GM23338 (cell line): ENCODE data around the gene CBX2. TPM values are rescaled to one million over a fixed set of nuclear protein-coding genes. Genes with fewer than 3 reads are reported as not detected.
A peak's percentile ranks its signal among the peaks of the same experiment; 100 is the strongest.

Experiments
- ATAC-seq: fragments of 200-7000 bp; cut with Tn5 transposase; 3 replicates; pipeline ENCODE4 v1.9.1; 2020
- DNase-seq: peaks from one replicate; pipeline ENCODE4 v3.0.0-alpha.2; 2015; ENCODE audit warnings: low spot score
- H2AFZ ChIP-seq: fragments of 200-600 bp; sonication (generic); 2 replicates; pipeline ENCODE4 v1.8.0; 2016; ENCODE audit warnings: antibody characterized with exemption, mild to moderate bottlenecking, moderate library complexity
- H3F3A ChIP-seq: fragments of 200-600 bp; sonication (generic); replicated peaks from 2 replicates; pipeline ENCODE4 v1.8.0; 2017; ENCODE audit warnings: antibody characterized with exemption, mixed run types, low read depth
- H3K27ac ChIP-seq: fragments of 200-600 bp; sonication (generic); 2 replicates; pipeline ENCODE4 v1.6.1; 2016; ENCODE audit warnings: low read depth
- H3K27me3 ChIP-seq: fragments of 200-600 bp; sonication (generic); 2 replicates; pipeline ENCODE4 v1.8.0; 2016; ENCODE audit warnings: mild to moderate bottlenecking, mixed run types, moderate library complexity; ENCODE audit not compliant: insufficient read depth
- H3K36me3 ChIP-seq: fragments of 200-600 bp; sonication (generic); 2 replicates; pipeline ENCODE4 v1.8.0; 2016; ENCODE audit warnings: mild to moderate bottlenecking; ENCODE audit not compliant: insufficient read depth
- H3K4me1 ChIP-seq: fragments of 200-600 bp; sonication (generic); 2 replicates; pipeline ENCODE4 v1.8.0; 2016; ENCODE audit warnings: mild to moderate bottlenecking, moderate library complexity; ENCODE audit not compliant: insufficient read depth
- H3K4me2 ChIP-seq: fragments of 200-600 bp; sonication (generic); 2 replicates; pipeline ENCODE4 v1.7.1; 2017; ENCODE audit warnings: mixed run types
- H3K4me3 ChIP-seq: fragments of 200-600 bp; sonication (generic); 2 replicates; pipeline ENCODE4 v1.6.1; 2016; ENCODE audit warnings: mixed run types
- H3K79me2 ChIP-seq: fragments of 200-600 bp; sonication (generic); replicated peaks from 2 replicates; pipeline ENCODE4 v1.8.0; 2017; ENCODE audit warnings: mild to moderate bottlenecking; ENCODE audit not compliant: insufficient read depth
- H3K9me2 ChIP-seq: fragments of 200-600 bp; sonication (generic); 2 replicates; pipeline ENCODE4 v1.8.0; 2017; ENCODE audit not compliant: insufficient read depth
- H4K20me1 ChIP-seq: fragments of 200-600 bp; sonication (generic); replicated peaks from 2 replicates; pipeline ENCODE4 v1.8.0; 2017; ENCODE audit warnings: mild to moderate bottlenecking; ENCODE audit not compliant: insufficient read depth
- H3K27ac Mint-ChIP-seq: 2 replicates; pipeline ENCODE4 v1.8.0; 2020; ENCODE audit warnings: inconsistent platforms, mild to moderate bottlenecking, moderate library complexity, mixed read lengths
- H3K27me3 Mint-ChIP-seq: 3 replicates; pipeline ENCODE4 v1.8.0; 2022; ENCODE audit warnings: low read depth, mild to moderate bottlenecking, moderate library complexity, mixed read lengths, inconsistent platforms; ENCODE audit not compliant: insufficient read depth, poor library complexity
- H3K36me3 Mint-ChIP-seq: 3 replicates; pipeline ENCODE4 v1.8.0; 2021; ENCODE audit warnings: low read depth, mild to moderate bottlenecking, inconsistent platforms, moderate library complexity, mixed read lengths
- H3K4me1 Mint-ChIP-seq: 3 replicates; pipeline ENCODE4 v1.8.0; 2020; ENCODE audit warnings: mild to moderate bottlenecking, inconsistent platforms, mixed read lengths
- H3K4me3 Mint-ChIP-seq: 3 replicates; pipeline ENCODE4 v1.8.0; 2021; ENCODE audit warnings: moderate library complexity, mild to moderate bottlenecking, inconsistent platforms, mixed read lengths
- H3K9me3 Mint-ChIP-seq: 3 replicates; pipeline ENCODE4 v1.8.0; 2020; ENCODE audit warnings: moderate library complexity, mild to moderate bottlenecking, inconsistent platforms, mixed read lengths
- CREB1 ChIP-seq: fragments of 250-450 bp; sonication (Bioruptor Pico); IDR thresholded peaks from 2 replicates; pipeline ENCODE4 v1.5.0; 2020; ENCODE audit warnings: low read depth, mild to moderate bottlenecking, moderate library complexity
- EZH2 ChIP-seq: fragments of 200-600 bp; sonication (generic); IDR thresholded peaks from one replicate; pipeline ENCODE4 v1.8.0; 2017; ENCODE audit warnings: antibody characterized with exemption, mild to moderate bottlenecking, low read depth; ENCODE audit not compliant: unreplicated experiment
- EZH2phosphoT487 ChIP-seq: fragments of 200-600 bp; sonication (generic); IDR thresholded peaks from one replicate; pipeline ENCODE4 v1.8.1; 2018; ENCODE audit warnings: antibody characterized with exemption; ENCODE audit not compliant: unreplicated experiment
- JUNB ChIP-seq: IDR thresholded peaks from one replicate; pipeline ENCODE4 v1.6.1; 2016; ENCODE audit warnings: antibody characterized with exemption; ENCODE audit not compliant: unreplicated experiment
- NANOG ChIP-seq: IDR thresholded peaks from 2 replicates; pipeline ENCODE4 v1.6.1; 2016; ENCODE audit warnings: antibody characterized with exemption, borderline replicate concordance
- POLR2AphosphoS5 ChIP-seq: IDR thresholded peaks from 2 replicates; pipeline ENCODE4 v1.6.1; 2016; ENCODE audit warnings: antibody characterized with exemption, low read depth
- REST ChIP-seq: IDR thresholded peaks from one replicate; pipeline ENCODE4 v1.6.1; 2018; ENCODE audit warnings: antibody characterized with exemption; ENCODE audit not compliant: unreplicated experiment
- STAT1 ChIP-seq: IDR thresholded peaks from one replicate; pipeline ENCODE4 v1.6.1; 2016; ENCODE audit warnings: antibody characterized with exemption; ENCODE audit not compliant: unreplicated experiment
- ZNF114 ChIP-seq: fragments of 250-450 bp; sonication (Bioruptor Pico); IDR thresholded peaks from 2 replicates; pipeline ENCODE4 v1.5.0; 2020; ENCODE audit warnings: mild to moderate bottlenecking, moderate library complexity
- ZNF331 ChIP-seq: fragments of 250-450 bp; sonication (Bioruptor Pico); IDR thresholded peaks from 2 replicates; pipeline ENCODE4 v1.5.0; 2020; ENCODE audit warnings: low read depth, mild to moderate bottlenecking, moderate library complexity
- polyA plus RNA-seq: library from polyadenylated mRNA; unstranded; fragments of >200 nt; fragmentation: Nextera tagmentation; extraction: Ambion mirVana; gene quantifications from 2 replicates; pipeline ENCODE4 v1.2.1, GENCODE V29; 2016
- total RNA-seq: library from RNA; depleted of rRNA; stranded (reverse); fragments of >200 nt; shearing (Covaris generic); gene quantifications from 2 replicates; pipeline ENCODE4 v1.2.3, GENCODE V29; 2014
- TF ChIP-seq, protein P1 (sequence below): fragments of 250-450 bp; sonication (Bioruptor Pico); IDR thresholded peaks from 2 replicates; pipeline ENCODE4 v1.5.0; 2020; ENCODE audit warnings: mild to moderate bottlenecking, moderate library complexity
- TF ChIP-seq, protein P2 (sequence below), 2 experiments: fragments of 200-600 bp in 1 of 2; sonication (generic) in 1 of 2; conservative IDR thresholded peaks; 2 replicates each; pipeline versions ENCODE4 v1.5.1 to v1.6.1; 2016 to 2017; ENCODE audit warnings: antibody characterized with exemption in 2 of 2, low read depth in 2 of 2, mild to moderate bottlenecking in 2 of 2, moderate library complexity in 1 of 2

Gene CBX2
- total and polyA plus RNA-seq, 2 experiments from 2014 or later = 26.6 to 114 TPM

GRCh38 chr17:79809530-79810129 lies 31.7 kb downstream of the CBX2 start:
- H3K27ac ChIP-seq = no peak overlapping the region
- no peaks in the 10 kb centered on the region for H3K36me3 Mint-ChIP-seq
- H3K4me1 Mint-ChIP-seq = peaks cover 51% of the 10 kb centered on the region
- H3K27me3 ChIP-seq = peaks cover 94% of the 10 kb centered on the region
- no peaks in the 10 kb centered on the region for H3K79me2 ChIP-seq
- H2AFZ ChIP-seq = no peak overlapping the region
- TF ChIP-seq ZNF331 (CRISPR knock-in tag) = no peak
- no peak for TF ChIP-seq STAT1
- TF ChIP-seq, protein P1, sequence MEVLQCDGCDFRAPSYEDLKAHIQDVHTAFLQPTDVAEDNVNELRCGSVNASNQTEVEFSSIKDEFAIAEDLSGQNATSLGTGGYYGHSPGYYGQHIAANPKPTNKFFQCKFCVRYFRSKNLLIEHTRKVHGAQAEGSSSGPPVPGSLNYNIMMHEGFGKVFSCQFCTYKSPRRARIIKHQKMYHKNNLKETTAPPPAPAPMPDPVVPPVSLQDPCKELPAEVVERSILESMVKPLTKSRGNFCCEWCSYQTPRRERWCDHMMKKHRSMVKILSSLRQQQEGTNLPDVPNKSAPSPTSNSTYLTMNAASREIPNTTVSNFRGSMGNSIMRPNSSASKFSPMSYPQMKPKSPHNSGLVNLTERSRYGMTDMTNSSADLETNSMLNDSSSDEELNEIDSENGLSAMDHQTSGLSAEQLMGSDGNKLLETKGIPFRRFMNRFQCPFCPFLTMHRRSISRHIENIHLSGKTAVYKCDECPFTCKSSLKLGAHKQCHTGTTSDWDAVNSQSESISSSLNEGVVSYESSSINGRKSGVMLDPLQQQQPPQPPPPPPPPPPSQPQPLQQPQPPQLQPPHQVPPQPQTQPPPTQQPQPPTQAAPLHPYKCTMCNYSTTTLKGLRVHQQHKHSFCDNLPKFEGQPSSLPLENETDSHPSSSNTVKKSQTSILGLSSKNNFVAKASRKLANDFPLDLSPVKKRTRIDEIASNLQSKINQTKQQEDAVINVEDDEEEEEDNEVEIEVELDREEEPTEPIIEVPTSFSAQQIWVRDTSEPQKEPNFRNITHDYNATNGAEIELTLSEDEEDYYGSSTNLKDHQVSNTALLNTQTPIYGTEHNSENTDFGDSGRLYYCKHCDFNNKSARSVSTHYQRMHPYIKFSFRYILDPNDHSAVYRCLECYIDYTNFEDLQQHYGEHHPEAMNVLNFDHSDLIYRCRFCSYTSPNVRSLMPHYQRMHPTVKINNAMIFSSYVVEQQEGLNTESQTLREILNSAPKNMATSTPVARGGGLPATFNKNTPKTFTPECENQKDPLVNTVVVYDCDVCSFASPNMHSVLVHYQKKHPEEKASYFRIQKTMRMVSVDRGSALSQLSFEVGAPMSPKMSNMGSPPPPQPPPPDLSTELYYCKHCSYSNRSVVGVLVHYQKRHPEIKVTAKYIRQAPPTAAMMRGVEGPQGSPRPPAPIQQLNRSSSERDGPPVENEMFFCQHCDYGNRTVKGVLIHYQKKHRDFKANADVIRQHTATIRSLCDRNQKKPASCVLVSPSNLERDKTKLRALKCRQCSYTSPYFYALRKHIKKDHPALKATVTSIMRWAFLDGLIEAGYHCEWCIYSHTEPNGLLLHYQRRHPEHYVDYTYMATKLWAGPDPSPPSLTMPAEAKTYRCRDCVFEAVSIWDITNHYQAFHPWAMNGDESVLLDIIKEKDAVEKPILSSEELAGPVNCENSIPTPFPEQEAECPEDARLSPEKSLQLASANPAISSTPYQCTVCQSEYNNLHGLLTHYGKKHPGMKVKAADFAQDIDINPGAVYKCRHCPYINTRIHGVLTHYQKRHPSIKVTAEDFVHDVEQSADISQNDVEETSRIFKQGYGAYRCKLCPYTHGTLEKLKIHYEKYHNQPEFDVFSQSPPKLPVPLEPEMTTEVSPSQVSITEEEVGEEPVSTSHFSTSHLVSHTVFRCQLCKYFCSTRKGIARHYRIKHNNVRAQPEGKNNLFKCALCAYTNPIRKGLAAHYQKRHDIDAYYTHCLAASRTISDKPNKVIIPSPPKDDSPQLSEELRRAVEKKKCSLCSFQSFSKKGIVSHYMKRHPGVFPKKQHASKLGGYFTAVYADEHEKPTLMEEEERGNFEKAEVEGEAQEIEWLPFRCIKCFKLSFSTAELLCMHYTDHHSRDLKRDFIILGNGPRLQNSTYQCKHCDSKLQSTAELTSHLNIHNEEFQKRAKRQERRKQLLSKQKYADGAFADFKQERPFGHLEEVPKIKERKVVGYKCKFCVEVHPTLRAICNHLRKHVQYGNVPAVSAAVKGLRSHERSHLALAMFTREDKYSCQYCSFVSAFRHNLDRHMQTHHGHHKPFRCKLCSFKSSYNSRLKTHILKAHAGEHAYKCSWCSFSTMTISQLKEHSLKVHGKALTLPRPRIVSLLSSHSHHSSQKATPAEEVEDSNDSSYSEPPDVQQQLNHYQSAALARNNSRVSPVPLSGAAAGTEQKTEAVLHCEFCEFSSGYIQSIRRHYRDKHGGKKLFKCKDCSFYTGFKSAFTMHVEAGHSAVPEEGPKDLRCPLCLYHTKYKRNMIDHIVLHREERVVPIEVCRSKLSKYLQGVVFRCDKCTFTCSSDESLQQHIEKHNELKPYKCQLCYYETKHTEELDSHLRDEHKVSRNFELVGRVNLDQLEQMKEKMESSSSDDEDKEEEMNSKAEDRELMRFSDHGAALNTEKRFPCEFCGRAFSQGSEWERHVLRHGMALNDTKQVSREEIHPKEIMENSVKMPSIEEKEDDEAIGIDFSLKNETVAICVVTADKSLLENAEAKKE (CRISPR knock-in tag) = no peak
- no peak for TF ChIP-seq CREB1 (CRISPR knock-in tag)
- TF ChIP-seq ZNF114 (CRISPR knock-in tag) = no peak
- no peak for TF ChIP-seq EZH2phosphoT487
- TF ChIP-seq NANOG = no peak
- TF ChIP-seq, protein P2, sequence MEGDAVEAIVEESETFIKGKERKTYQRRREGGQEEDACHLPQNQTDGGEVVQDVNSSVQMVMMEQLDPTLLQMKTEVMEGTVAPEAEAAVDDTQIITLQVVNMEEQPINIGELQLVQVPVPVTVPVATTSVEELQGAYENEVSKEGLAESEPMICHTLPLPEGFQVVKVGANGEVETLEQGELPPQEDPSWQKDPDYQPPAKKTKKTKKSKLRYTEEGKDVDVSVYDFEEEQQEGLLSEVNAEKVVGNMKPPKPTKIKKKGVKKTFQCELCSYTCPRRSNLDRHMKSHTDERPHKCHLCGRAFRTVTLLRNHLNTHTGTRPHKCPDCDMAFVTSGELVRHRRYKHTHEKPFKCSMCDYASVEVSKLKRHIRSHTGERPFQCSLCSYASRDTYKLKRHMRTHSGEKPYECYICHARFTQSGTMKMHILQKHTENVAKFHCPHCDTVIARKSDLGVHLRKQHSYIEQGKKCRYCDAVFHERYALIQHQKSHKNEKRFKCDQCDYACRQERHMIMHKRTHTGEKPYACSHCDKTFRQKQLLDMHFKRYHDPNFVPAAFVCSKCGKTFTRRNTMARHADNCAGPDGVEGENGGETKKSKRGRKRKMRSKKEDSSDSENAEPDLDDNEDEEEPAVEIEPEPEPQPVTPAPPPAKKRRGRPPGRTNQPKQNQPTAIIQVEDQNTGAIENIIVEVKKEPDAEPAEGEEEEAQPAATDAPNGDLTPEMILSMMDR (conservative IDR thresholded peaks at IDR 0.05; ENCODE audit: low read depth in 2 of 2) = no peak
- TF ChIP-seq REST = no peak
- no peak for TF ChIP-seq POLR2AphosphoS5
- TF ChIP-seq JUNB = no peak
- no peak for TF ChIP-seq EZH2
- H3K9me3 Mint-ChIP-seq = peaks cover 3% of the 10 kb centered on the region; the same call in 1 of the 3 replicates
- H3F3A ChIP-seq = peaks cover 46% of the 10 kb centered on the region
- ATAC-seq = no peak
- H3K4me2 ChIP-seq = peak overlapping the region; percentile 71; the same call in 1 of the 2 replicates
- H3K4me3 ChIP-seq = peak overlapping the region; percentile 46; the same call in 1 of the 2 replicates
- H3K9me2 ChIP-seq = no peaks in the 10 kb centered on the region
- no peak overlapping the region for H3K27ac Mint-ChIP-seq
- peak overlapping the region; percentile 65 for H3K4me3 Mint-ChIP-seq
- H4K20me1 ChIP-seq = peaks cover 3% of the 10 kb centered on the region; the same call in 1 of the 2 replicates
- H3K4me1 ChIP-seq = peaks cover 49% of the 10 kb centered on the region
- peak; percentile 55 for DNase-seq
- H3K27me3 Mint-ChIP-seq = peaks cover 91% of the 10 kb centered on the region
- H3K36me3 ChIP-seq = no peaks in the 10 kb centered on the region
